GM19238 (cell line): ENCODE results near the gene DENND6B.
A peak's percentile ranks its signal among the peaks of the same experiment; 100 is the strongest.

Source experiments
- DNase-seq: peaks from one replicate; pipeline ENCODE4 v3.0.0; 2011; ENCODE audit warnings: low spot score; ENCODE audit not compliant: insufficient read length

Gene DENND6B

GRCh38 chr22:50303848-50304527 lies 22.8 kb downstream of the DENND6B start:
- DNase-seq: no peak

GRCh38 chr22:50303515-50303847 lies 23.3 kb downstream of the DENND6B start:
- DNase-seq: no peak

GRCh38 chr22:50302564-50302963 lies 24.2 kb downstream of the DENND6B start:
- DNase-seq: no peak

DNA sequence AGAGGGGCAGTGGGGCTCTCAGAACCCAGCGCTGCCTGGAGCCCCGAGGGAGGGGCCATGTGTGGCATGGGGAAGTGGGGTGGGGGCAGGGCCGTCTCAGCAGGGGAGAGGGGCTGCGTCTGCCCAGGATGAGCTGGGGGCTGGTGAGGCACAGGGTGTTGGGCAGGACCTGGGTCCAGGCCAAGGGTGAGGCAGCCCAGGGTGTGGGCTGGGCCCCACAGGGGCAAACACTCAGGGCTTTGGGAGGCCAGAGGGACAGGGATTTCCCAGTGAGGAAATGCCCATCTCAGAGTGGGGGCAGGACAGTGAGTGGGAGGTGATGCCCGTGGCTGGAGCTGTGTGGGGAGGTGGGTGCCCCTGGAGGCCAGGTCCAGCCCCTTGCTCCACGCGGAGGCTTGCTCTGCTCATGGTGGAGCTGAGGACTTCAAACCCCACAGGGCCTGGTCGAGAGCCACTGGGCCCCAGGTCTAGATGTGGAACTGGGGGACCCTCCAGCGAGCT lies 24.7 kb downstream of the DENND6B start:
- DNase-seq: no peak

DNA sequence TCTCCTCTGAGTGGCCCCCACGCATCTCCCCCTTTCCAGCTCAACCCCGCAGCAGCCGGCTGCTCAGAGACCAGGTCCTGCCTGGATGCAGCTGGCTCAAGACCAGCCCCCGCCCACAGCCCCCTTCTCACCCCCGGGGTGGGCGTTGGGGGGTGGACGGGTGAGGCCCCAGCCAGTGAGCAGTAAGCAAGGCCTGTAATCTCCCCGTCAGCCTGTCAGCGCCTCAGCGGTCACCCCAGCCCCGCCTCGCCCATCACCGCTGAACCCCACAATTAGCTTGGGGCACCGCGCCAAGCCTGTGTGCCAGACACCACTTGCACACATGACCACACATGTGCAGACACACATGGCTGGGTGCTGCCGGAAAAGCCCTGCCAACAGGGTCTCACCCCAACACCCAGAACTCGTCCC lies 25.2 kb downstream of the DENND6B start:
- no peak for DNase-seq

DNA sequence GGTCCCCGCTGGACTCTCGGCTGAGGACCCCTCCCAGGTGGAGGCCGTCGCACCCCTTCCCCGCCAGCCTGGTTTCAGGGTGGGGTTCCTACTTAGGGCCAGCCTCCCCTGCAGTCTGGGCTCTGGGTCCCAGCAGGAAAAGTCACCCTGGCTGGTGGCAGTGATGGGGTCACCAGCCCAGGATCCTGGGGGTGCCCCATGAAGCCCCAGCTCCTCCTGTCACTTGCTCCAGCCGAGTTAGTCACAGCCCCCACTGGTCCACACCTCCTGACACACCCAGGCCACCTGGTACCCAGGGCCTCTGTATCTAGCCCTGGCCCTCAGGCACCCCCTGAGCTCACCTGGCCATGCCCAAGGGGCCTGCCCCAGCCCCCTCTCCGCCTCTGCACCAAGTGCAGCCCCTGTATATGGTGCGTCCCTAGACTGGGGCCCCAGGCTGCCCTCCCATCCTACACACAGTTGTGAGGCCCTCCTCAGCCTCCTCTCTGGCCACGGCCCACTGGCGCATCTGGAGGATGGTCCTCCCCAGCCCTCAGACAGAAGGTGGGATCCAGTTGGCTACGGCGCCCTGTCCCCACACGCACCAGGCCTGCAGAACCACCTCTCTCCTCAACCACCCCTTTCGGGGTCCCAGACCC lies 26.1 kb downstream of the DENND6B start:
- DNase-seq: no peak

GRCh38 chr22:50299785-50300619 lies 26.8 kb downstream of the DENND6B start:
- no peak for DNase-seq

- no peak for DNase-seq
These were observed 27.7 kb downstream of the DENND6B start for GRCh38 chr22:50298937-50299784.

- DNase-seq: no peak
These were observed 28.6 kb downstream of the DENND6B start for GRCh38 chr22:50298266-50298637.

GRCh38 chr22:50297510-50298265 lies 29.1 kb downstream of the DENND6B start:
- DNase-seq: no peak

DNA sequence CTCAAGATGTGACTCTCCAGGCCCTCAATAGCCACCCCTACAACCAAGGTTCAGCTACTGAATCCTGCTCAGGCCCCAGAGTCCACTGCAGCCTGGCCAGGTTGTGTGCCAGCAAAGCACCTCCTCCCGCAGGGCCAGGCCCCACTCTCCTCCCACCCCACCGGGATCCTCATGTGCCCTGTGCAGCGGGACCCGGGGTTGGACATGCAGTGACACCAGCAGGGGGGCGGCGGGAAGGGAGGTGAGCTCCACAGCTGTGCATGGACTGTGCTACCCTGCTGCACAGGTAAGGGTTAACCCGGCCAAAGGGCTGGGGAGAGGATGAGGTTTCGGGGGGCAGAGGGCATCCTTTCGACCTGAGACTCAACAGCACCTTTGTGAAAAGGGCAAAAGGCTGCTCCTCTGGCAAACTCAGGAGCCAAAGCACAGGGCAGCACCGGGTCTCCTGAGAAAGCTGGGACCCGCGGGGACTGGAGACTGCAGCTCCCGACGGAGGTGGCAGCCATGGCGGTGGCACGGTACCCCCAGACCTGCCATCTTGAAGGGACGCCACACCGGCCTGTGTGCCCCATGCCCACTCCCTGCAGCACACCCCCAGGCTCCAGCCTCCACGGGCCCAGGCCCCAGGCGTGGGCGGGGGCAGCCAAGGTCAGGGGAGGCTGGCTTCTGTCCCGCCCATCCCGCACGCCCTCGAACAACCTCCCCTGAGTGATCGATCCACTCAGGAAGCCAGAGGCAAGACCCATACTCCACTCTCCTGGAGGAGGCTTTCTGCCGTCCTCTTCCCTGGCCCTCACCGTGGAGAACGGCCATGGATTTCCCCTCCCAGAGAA lies 29.9 kb downstream of the DENND6B start:
- DNase-seq: no peak

DNA sequence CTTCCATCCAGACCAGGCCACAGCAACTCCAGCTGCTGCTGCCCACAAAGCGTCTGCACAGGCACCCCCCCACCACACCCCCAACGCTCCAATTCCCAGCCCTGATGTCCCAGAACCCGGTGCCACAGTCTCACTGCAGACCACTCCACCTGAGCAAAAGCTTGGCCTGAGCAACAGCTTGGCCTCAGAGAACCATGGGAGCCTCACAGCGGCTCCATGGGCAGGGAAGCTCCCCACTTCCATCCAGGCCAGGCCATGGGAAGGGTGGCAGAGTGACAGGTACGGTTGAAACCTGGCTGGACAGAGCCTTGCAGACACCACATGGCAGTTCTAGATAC lies 32.5 kb downstream of the DENND6B start:
- DNase-seq: no peak

- DNase-seq: no peak
These were observed 33.1 kb downstream of the DENND6B start for GRCh38 chr22:50293441-50294318.

DNA sequence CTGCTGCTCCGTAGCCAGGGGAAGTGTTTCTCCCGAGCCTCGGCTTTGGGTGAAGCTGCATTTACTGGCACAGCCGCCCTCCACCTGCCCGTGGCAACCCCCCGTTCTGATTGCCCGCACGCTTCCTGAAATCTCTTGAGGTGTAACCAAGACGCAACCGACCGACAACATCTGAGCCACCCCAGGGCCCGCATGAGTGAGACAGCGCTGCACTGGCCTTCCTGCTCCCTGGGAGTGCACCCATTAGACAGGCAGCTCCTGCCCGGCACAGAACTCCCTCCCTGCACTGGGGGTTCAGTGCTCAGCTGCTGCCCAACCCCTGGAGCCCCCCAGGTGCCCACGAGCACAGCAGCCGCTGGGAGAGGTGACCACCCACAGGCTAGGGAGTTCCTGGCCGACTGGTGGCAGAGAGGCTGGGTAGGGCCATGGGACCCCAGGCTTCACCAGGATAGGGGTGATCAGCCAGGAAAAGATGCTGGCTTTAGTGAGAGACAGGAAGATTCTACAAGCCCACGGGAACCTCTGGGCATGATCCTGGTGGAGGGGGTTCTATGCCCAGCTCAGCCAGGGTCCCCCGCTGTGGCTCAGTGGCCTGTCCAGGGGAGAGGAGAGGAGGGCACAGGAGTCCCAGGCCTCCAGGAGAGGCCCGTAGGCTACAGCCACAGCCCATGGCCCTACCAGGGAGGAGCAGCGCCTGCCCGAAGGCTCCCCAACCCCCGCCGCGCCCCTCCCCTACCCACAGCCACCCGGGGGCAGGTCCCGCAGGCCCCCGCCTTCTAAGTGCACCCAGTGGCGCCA lies 34.0 kb downstream of the DENND6B start:
- peak; percentile 57 for DNase-seq

GRCh38 chr22:50289942-50290630 lies 36.7 kb downstream of the DENND6B start:
- no peak for DNase-seq

- DNase-seq: no peak
These were observed 37.5 kb downstream of the DENND6B start for GRCh38 chr22:50289151-50289941.

GRCh38 chr22:50287731-50288130 lies 39.1 kb downstream of the DENND6B start:
- no peak for DNase-seq
